Myocyte (in vitro differentiated cells): ENCODE data around the gene MARK4. TPM values are rescaled to one million over a fixed set of nuclear protein-coding genes. Genes with fewer than 3 reads are reported as not detected.
"Not testable (repeated sequence)": the region's sequence is repeated elsewhere in the genome, so short reads cannot be mapped to it uniquely, and the experiment has no call there.

Source experiments
- DNase-seq: peaks from one replicate; pipeline ENCODE4 v3.0.0-alpha.2; 2012; ENCODE audit warnings: low read depth
- total RNA-seq: library from RNA; depleted of rRNA; stranded (reverse); fragments of >200 nt; gene quantifications from 2 replicates; pipeline ENCODE4 v1.2.3, GENCODE V29; 2014

The MARK4 gene
- total RNA-seq, 1 donor from 2014 or later, result 20.9 TPM

DNA sequence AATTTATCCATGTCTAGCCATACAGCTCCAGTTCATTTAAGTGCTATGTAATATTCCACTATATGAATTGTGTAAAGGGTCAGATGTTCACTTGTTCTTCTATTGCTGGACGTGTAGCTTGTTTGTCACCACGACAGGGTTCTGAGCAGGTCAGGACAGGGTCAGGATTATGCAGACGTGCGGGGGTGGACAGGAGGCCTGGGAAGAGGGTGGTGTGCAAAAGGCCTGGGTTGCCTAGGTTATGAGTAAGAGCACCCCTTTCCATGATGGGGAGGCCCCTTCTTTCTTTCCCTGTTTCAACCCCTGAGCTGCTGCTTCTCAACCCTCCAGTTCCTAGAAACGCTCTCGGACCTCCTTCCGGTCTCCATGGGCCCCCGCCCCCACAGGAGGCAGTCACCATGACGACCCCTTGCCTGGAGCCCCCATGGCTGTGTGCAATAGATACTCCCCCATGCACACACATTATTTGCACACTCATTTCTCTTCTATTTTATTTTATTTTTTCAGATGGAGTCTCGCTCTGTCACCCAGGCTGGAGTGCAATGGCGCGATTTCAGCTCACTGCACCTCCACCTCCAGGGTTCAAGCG is 7.8 kb upstream of the MARK4 start:
- DNase-seq, result no peak

DNA sequence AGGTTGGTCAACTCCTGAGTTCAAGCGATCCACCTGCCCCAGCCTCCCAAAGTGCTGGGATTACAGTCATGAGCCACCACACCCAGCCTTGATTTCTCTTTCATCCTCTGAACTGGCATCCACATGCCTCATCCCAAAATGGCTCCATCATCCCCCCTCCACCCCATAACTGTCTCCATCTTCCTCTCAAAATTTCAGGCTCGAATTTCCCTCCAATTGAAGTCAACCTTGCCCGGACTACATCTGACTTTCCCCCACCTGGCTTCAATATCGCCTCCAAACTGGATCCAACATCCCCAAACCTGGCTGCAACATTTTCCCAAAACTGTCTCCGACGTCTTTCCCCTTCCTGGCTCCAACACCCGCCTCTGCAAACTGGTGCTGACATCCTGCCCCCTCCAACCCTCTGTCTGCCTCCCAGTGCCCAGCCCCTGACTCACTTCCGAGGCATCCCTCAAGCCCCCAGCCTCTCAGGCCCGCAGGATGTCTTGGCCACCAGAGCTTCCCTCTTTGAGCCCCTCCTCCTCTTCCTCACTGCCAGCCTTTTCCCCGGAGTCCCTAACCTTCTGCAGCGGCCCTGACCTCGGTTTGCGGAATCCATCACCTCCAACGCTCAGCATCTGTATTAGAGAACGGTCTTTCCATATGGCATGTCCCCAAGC is 6.8 kb upstream of the MARK4 start:
- no peak for DNase-seq

DNA sequence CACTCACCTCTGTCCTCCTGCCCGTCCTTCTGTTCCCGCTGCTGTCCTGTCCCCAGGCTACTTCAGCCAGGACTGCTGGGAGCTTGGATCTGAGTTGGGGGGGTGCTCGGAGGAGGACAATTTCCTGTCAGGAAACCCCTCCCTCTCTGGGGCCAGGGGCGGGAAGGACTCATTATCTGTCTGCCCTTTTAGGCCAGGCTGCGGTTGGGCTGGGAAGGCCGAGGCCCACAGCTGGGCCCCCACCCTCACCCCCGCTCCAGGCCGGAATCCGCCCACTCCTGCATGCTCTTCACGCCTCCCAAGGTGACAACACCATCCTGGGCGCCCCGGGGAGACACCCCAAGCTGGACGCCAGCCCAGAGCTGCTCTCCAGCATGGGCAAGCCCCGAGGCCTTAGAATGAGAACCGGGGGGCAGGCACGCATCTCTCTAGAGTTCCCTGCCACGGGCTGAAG is 5.7 kb upstream of the MARK4 start, which contains the start of gene EXOC3L2:
TSS of gene EXOC3L2 (minus strand) at position 74 of the 454 bp plus-strand sequence. CDS start 6,362 bp downstream, outside the sequence.
- DNase-seq, result no peak

DNA sequence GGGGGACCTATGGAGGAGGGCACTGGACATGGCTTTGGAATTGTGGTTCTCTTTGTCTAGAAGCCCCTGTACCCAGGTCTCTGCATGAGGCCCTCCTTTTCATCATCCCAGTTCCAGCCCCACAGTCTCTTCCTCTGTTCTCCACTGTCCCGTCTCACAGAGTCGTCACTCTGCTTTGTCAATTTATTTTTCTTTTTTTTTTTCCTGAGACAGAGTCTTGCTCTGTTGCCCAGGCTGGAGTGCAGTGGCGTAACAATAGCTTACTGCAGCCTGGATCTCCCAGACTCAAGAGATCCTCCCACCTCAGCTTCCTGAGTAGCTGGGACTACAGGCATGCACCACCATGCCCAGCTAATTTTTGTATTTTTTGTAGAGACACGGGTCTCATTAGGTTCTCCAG is 5.2 kb upstream of the MARK4 start:
- DNase-seq, result no peak

DNA sequence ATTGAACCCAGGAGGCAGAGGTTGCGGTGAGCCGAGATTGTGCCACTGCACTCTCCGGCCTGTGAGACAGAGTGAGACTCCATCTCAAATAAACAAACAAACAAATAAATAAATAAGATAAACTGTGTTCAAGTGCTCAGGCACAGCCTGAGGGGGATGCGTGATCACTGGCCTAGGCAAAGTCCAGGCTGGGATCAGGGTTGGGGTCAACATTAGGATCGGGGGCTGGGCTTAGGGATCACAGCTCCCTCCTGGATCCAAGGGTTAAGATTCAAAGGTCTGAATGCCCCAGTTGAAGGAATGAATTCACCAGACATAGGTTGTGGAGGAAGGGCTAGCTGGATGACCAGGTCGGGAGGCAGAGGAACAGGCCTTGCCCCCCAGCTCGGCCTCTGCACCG is 3.9 kb upstream of the MARK4 start:
- DNase-seq, result no peak

DNA sequence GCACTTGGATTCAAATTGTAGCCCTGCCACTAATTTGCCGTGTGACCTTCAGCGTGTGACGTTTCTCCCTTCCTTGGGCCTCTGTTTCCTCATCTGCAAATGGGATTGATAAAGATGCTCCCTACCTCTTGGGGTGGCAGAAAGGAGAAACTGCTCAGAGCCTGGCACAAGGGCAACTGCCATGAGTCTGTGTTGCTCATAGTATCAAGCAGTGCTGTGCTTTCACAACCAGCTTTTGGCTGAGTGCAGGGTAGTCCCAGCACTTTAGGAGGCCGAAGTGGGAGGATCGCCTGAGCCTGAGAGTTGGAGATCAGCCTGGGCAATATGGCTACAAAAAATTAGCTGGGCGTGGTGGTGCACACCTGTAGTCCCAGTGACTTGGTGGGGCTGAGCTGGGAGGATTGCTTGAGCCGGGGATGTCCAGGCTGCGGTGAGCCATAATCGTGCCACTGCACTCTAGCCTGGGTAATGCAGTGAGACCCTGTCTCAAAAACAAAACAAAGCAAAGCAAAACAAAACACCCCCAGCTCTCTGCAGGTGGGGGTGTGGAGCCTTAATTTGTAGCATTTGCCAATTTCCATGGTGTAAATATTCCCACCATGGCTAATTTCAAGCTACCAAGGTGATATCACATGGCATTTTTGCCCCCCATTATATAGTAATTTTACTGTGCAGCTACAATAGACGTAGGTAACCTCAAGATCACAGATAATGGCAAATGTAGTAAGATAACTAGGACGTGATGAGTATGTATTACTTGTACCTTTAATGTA is 1.6 kb upstream of the MARK4 start:
- DNase-seq, result no peak

DNA sequence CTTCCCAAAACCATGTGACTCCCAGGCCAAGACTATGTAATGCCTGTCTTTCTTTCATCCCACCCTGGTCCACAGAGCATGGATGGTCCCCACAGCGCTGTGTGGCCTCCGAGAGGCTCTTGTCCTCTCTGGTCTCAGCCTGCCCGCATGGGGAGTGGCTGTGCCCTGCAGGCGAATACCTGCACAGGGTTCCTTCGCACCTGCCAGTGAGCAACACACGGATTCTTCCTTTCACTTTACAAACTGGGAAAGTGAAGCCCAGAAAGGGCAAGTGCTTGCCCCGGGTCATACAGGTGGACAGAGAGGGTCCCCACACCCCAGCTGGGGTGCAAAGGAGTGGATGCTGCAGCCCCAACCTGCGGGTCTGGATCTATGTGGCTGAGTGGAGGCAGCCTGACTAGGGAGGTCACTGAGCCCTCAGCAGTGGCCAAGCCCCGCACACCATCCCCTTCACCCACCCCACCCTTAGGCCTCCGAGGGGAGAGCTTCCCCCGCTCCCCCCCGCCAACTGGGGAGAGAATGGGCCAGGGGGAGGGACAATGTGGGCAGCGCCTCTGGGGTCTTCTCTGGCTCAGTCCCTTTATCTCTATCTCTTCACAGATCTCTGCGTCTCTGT is 747 bp upstream of the MARK4 start:
- DNase-seq, result no peak

DNA sequence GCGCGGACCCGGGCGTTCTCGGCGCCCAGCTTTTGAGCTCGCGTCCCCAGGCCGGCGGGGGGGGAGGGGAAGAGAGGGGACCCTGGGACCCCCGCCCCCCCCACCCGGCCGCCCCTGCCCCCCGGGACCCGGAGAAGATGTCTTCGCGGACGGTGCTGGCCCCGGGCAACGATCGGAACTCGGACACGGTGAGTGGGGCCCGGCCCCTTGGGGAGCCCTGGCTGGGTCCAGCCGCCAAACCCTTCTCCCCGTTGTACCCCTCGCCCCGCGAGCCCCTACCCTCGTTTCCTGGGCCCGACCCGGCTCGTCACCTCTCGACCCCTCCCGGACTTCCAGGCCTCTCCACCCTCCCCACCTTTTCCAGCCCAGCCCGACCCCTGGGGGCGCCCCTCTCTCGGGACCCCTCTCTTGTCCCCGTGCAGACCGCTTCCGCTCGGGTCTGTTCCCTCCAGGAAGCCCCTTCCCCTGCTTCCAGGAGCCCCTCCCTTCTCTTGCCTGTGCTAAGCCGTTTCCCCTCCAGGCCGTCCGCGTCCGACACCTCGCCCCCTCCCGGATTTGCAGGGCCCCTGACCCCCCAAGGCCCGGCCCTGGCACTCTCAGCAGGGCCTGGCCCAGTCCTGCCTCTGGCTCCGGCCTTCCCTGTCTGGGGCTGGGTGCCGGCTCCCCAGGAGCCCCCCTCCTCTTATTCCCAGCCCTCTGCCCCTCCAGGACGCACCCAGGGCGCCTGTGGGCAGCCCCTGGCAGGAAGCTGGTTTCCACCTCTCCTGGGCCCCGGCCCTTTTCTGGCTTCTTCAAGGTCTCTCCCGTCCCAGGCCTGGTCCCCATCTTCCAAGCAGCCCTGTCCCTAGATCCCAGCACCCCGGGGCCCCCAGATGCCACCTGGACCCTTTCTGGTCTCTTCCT is 632 bp downstream of the MARK4 start:
- DNase-seq, result no peak

DNA sequence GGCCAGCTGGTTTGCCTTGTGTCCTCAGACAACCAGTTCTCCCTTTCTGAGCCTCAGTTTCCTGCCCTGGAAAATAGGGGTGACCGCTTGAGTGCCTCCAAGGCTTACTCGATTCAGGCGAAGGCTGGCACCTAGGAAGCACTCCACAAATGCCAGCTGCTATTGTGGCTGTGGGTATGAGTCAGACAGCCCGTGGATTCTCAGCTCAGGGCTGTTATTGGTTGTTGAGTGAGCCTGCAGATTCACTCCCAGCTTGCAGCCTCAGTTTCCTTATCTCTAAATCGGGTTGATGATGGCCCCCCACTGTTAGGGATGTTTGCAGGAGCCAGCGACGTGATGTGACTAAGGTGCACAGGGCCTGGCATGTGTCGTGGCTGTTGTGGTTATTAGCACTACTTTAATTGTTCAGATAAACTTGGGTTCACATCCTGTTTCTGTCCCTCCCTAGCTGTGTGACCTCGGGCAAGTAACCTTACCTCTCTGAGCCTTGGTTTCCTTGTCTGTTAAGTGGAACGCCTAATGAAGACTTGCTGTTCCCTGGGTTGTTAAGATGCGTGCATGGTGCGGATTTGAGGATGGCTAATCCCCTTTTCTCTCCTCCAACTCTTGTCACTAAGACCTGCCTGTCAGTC is 2.4 kb downstream of the MARK4 start:
- peak; percentile 78 for DNase-seq

DNA sequence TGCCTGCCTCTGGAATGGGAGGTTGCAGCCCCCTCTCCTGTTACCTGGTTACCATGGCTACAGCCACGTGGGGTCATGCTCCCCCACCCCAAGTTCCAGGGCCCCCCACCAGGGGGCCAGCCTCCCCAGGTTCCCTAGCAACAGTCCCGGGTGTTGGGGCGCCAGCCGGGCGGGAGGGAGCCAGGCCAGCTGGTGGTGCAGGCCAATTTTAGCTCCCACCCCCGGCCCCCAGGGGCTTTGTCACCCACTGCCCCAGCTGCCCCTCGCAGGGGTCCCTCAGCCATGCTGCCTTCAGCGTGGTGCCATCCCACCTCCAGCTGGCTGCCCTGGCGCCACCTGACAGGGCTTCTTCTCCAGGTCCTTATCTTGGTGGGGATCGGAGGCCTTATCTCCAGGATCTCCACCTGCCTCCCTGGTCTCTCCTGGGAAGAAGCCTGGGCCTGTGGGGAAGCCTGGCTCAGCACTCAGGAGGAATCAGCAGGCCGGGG is 3.0 kb downstream of the MARK4 start:
- DNase-seq, result no peak

DNA sequence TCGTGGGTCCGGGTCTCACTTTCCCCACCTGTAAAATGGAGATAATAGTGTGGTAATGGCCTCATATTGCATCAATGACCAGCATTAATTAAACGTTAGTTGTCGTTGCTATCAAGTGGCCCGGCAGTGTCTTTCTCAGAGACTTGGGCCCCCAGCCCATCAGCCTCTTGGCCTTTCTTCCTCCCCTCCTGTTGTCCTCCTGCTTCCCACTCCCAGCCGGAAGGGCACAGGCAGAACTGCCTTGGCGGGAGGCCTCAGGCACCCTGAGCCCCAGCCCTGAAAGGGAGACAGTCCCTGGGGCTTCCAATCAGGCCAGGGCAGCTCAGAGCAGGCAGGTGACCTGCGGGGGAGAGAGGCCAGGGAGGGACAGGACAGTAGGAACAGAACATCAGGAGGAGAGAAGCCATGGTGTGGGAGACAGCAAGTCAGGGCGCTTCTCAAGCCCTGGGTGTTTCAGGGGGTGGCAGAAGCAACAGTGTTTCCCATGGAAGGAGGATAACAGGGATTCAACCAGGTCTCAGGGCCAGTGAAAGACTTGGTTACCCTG is 4.6 kb downstream of the MARK4 start:
- DNase-seq, result no peak

DNA sequence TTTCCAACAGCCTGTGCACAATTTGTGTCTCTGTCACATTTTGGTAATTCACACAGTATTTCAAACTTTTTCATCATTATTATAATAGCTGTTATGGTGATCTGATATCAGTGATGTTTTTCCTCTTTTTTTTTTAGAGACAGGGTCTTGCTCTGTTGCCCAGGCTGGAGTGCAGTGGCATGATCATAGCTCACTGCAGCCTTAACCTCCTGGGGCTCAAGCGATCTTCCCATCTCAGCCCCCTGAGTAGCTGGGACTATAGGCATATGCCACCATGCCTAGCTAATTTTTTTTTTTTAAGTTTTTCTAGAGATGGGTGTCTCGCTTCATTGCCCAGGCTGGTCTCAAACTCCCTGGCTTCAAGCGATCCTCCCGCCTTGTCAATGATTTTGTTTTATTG is 5.8 kb downstream of the MARK4 start:
- no peak for DNase-seq

DNA sequence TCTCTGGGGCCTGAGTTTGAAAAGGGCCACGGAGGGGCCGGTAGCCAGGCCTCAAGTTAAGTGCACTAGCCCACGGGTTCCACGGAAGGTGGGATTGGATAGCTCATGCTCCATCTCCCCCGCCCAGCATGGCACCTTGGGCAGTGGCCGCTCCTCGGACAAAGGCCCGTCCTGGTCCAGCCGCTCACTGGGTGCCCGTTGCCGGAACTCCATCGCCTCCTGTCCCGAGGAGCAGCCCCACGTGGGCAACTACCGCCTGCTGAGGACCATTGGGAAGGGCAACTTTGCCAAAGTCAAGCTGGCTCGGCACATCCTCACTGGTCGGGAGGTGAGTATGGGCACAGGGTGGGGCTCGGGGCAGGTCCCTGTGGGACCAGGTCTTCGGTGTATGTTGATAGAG is 7.8 kb downstream of the MARK4 start:
- no peak for DNase-seq

DNA sequence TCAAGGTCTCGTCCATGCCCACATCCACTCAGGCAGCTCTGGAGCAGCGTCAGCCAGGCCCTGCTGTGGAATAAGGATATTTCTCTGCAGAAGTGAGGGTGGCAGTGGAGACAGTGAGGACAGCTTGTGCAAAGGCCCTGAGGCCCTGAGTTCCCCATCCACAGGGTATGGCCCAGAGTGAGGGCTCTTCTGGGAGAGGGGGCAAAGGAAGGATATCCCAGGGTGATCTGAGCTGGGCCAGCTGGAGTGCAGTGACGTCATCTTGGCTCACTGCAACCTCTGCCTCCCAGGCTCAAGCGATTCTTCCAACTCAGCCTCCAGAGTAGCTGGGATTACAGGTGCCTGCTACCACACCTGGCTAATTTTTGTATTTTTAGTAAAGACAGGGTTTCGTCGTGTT is 11.5 kb downstream of the MARK4 start:
- DNase-seq, result no peak

DNA sequence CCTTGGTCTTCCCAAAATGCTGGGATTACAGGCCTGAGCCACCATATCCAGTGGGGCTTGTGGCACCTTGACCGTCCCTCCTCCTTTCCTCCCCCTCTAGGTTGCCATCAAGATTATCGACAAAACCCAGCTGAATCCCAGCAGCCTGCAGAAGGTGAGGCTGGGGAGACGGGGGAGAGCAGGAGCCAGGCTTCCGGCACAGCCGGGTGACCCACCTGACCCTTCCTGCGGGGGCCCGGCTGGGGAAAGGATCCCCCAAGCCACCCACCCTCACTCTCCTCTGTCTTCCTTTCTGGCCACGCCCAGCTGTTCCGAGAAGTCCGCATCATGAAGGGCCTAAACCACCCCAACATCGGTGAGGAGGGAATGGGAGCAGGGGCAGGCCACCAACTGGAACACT is 11.9 kb downstream of the MARK4 start:
- DNase-seq, result no peak

DNA sequence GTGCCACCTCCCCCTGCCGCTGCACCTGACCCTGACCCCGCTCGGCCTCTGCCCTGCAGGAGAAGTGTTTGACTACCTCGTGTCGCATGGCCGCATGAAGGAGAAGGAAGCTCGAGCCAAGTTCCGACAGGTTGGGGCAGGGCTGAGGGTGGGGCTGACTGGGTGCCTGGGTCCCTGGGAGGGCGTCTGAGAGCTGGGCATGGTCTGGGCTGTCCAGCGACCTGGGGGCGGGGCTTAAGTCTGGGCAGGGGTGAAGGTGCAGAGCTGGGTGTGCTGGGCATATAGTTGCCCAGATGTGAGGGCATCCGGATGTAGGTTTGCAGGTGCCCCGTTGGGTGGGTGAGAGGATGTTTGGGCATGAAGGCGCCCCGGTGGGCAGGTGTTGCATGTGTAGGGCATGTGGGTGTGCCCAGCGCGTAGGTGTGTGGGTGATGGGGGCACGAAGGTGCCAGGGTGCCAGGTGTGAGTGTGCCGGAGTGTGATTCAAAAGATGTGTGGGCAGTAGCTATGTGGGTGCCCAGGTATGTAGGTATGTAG is 13.8 kb downstream of the MARK4 start:
- no peak for DNase-seq

DNA sequence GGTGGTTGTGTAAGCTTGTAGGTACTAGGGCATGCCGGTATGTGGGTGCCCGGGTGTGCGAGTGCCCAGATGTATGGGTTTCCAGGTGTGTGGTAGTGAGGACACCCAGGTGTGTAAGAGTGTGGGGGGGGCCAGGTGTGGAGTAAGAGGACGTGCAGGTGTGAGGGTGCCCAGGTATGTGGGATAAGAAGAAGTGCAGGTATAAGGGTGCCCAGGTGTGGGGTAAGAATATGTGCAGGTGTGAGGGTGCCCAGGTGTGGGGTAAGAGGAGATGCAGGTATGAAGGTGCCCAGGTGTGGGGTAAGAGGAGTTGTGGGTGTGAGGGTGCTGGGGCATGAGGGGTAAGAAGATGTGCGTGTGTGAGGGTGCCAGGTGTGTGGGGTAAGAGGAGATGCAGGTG is 14.3 kb downstream of the MARK4 start:
- no peak for DNase-seq

DNA sequence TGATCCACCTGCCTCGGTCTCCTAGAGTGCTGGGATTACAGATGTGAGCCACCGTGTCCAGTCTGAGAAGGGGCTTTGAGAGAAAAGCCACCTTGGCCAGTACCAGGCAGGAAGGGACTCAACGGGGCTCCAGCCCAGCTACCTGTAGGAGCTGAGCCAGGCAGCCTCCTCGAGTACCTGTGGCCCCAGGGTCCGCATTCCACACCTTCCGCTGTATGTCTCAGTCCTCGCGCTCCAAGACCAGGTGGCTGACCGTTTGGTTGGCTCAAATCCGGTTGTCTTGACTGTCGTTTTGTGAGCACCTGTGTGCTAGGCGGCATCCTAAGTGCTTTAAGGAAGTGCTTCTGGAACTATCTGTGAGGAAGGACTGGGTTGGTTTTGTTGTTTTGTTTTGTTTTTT is 16.2 kb downstream of the MARK4 start:
- no peak for DNase-seq

DNA sequence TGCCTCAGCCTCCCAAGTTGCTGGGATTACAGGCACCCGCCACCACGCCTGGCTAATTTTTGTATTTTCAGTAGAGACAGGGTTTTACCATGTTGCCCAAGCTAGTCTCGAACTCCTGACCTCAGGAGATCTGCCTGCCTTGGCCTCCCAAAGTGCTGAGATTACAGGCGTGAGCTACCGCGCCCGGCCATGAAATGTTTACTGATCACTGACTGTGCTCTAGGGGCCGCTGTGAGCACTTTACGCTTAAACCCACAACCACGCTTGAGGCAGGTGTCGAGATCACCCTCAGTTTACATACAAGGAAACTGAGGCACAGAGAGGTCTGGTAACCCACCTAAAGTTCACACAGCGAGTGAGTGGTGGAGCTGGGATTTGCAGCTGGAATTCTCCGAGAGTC is 18.9 kb downstream of the MARK4 start:
- not testable (repeated sequence) for DNase-seq
